LNCaP clone FGC (cell line): ENCODE measurements around the gene SMOC1.

Source experiments
- DNase-seq: peaks from one replicate; pipeline ENCODE4 v3.0.0-alpha.2; 2011; ENCODE audit warnings: low read depth
- H3K4me3 ChIP-seq: 2 replicates; pipeline ENCODE4 v1.5.1; 2011; ENCODE audit warnings: mild to moderate bottlenecking, low read depth, low read length, control low read depth
- CTCF ChIP-seq: IDR thresholded peaks from 2 replicates; pipeline ENCODE4 v1.5.1; 2012; ENCODE audit warnings: mild to moderate bottlenecking; ENCODE audit not compliant: control insufficient read depth, insufficient read depth; ENCODE audit errors: extremely low read depth

The SMOC1 gene

GRCh38 chr14:69921052-69921451, 41.8 kb downstream of the SMOC1 start:
- no peak for TF ChIP-seq CTCF
- no peak for DNase-seq
- no peak overlapping the region for H3K4me3 ChIP-seq

- no peak overlapping the region for H3K4me3 ChIP-seq
- peak; percentile 42 for DNase-seq
- TF ChIP-seq CTCF: no peak
Measured at GRCh38 chr14:69922198-69922597, 43.0 kb downstream of the SMOC1 start.

GRCh38 chr14:69924201-69924600, 45.0 kb downstream of the SMOC1 start:
- no peak for TF ChIP-seq CTCF
- no peak for DNase-seq
- H3K4me3 ChIP-seq: no peak overlapping the region

- TF ChIP-seq CTCF: no peak
- no peak overlapping the region for H3K4me3 ChIP-seq
- peak; percentile 10 for DNase-seq
Measured at GRCh38 chr14:69928111-69928523, 48.9 kb downstream of the SMOC1 start.

- H3K4me3 ChIP-seq: no peak overlapping the region
- TF ChIP-seq CTCF: no peak
- DNase-seq: no peak
Measured at GRCh38 chr14:69930780-69931379, 51.7 kb downstream of the SMOC1 start.

- no peak for DNase-seq
- no peak overlapping the region for H3K4me3 ChIP-seq
- TF ChIP-seq CTCF: no peak
Measured at GRCh38 chr14:69931960-69932359, 52.7 kb downstream of the SMOC1 start.

GRCh38 chr14:69932391-69932790, 53.2 kb downstream of the SMOC1 start:
- no peak overlapping the region for H3K4me3 ChIP-seq
- DNase-seq: no peak
- no peak for TF ChIP-seq CTCF
